Measurements from ENCODE around the gene NBEA.

DNA sequence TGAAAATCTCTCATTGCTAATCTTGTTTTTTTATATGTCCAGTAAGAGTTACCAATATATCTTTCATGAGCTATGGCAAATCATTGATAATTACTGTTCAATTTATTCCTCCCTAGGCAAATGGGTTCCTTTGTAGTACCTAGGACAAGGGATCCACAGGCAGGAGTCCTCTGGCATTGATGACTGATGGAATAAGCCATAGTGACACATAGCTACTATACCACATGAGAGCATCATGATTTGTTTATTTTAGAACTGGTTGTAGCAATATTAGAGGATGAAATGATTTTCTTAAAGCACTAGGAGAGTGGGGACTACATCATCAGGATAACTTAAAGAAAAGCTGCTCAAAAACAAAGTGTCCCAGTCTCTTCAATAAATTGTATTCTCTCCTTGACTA lies 556.2 kb downstream of the NBEA start:
- TF ChIP-seq ZNF274 (IDR thresholded peaks at IDR 0.05; ENCODE audit: low read depth, low read length) = no peak
- TF ChIP-seq SUZ12 (IDR thresholded peaks at IDR 0.05; ENCODE audit: extremely low read depth, insufficient read depth, insufficient read length) = no peak

Measured in NT2/D1 (cell line).